Sigmoid colon (tissue), 4 donors: Measurements from ENCODE around the gene LRRTM4.

Source experiments
- POLR2AphosphoS5 ChIP-seq, 4 donors: sonication (generic); formaldehyde crosslinking; IDR thresholded peaks; one replicate each; pipeline ENCODE4 v1.6.1; 2017; ENCODE audit warnings: antibody characterized with exemption in 4 of 4
- TF ChIP-seq, protein P1 (sequence below), 4 experiments: fragments of 450-650 bp in 3 of 4; fragments of 200-600 bp in 1 of 4; IDR thresholded peaks; one replicate each; pipeline ENCODE4 v1.5.1; 2016 to 2019; ENCODE audit warnings: antibody characterized with exemption in 4 of 4, mild to moderate bottlenecking in 3 of 4, moderate library complexity in 2 of 4

DNA sequence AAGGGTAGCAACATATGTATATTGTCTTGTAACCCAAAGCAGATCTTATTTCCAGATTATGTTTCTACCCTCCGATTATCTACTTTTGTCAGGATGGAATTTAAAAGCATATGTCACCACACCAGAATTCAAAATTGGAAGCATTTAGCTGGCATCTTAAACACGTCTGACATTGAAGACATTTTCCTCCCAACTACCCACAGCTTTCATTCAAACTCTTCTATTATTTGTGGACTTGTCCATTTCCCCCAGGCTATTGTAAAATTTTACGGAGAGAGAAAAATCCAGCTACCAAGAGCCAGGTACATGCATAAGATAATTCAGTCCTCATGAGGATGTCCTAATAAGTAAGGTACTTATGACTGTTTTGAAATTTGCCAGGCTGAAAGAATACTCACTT, 659.3 kb downstream of the LRRTM4 start:
- TF ChIP-seq, protein P1, sequence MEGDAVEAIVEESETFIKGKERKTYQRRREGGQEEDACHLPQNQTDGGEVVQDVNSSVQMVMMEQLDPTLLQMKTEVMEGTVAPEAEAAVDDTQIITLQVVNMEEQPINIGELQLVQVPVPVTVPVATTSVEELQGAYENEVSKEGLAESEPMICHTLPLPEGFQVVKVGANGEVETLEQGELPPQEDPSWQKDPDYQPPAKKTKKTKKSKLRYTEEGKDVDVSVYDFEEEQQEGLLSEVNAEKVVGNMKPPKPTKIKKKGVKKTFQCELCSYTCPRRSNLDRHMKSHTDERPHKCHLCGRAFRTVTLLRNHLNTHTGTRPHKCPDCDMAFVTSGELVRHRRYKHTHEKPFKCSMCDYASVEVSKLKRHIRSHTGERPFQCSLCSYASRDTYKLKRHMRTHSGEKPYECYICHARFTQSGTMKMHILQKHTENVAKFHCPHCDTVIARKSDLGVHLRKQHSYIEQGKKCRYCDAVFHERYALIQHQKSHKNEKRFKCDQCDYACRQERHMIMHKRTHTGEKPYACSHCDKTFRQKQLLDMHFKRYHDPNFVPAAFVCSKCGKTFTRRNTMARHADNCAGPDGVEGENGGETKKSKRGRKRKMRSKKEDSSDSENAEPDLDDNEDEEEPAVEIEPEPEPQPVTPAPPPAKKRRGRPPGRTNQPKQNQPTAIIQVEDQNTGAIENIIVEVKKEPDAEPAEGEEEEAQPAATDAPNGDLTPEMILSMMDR (IDR thresholded peaks at IDR 0.05) = no peak
- no peak for TF ChIP-seq POLR2AphosphoS5 (IDR thresholded peaks at IDR 0.05)
